ENCODE measurements around the gene MTFR1L. TPM values are rescaled to one million over a fixed set of nuclear protein-coding genes. Genes with fewer than 3 reads are reported as not detected.
A peak's percentile ranks its signal among the peaks of the same experiment; 100 is the strongest.

Gene MTFR1L
- total RNA-seq, 1 donor from 2014 or later = 55.7 TPM

GRCh38 chr1:25799352-25799934 lies 20.3 kb upstream of the MTFR1L start:
- Histone ChIP-seq H3K36me3 (no peaks in the 10 kb centered on the region), H3K4me1 (peaks cover 69% of the 10 kb centered on the region), H3K27me3 (no peaks in the 10 kb centered on the region), H3K9me3 (no peaks in the 10 kb centered on the region), H3K4me3 (peak overlapping the region; percentile 51 to 72), H3K27ac (peak overlapping the region; percentile 83)
- no peak for DNase-seq (ENCODE audit: extremely low spot score in 2 of 2)
- TF ChIP-seq POLR2AphosphoS5 (IDR thresholded peaks at IDR 0.05; ENCODE audit: insufficient read depth in 1 of 2, low read depth in 1 of 2) = peak in 1 of 2 donors; percentile 51
- TF ChIP-seq POLR2A (IDR thresholded peaks at IDR 0.05) = no peak
- intact Hi-C loops (cut with DNase I) = loop anchor here (5.0 to 10.0 kb wide), 2 partner anchors 105 to 192 kb away; no protein-coding TSS in a partner anchor

- intact Hi-C loops (cut with DNase I) = loop anchor here (5.0 to 10.0 kb wide), 2 partner anchors 105 to 193 kb away; no protein-coding TSS in a partner anchor
- TF ChIP-seq POLR2AphosphoS5 (IDR thresholded peaks at IDR 0.05; ENCODE audit: insufficient read depth in 1 of 2, low read depth in 1 of 2) (peak in 1 of 2 donors; percentile 12), CTCF (IDR thresholded peaks at IDR 0.05) (no peak)
- H3K27ac ChIP-seq = peak within 1 kb of the TSS; percentile 83
- DNase-seq (ENCODE audit: extremely low spot score in 2 of 2) = no peak
- peaks cover 75% of the 10 kb centered on the region for H3K4me1 ChIP-seq
- no peaks in the 10 kb centered on the region for H3K27me3 ChIP-seq
- no peaks in the 10 kb centered on the region for H3K36me3 ChIP-seq
- H3K9me3 ChIP-seq = no peaks in the 10 kb centered on the region
- peak within 1 kb of the TSS; percentile 65 to 72 for H3K4me3 ChIP-seq
Measured at GRCh38 chr1:25799935-25800702, 19.6 kb upstream of the MTFR1L start, which contains the start of gene SELENON. SELENON (plus strand) TSS chr1:25800193; CDS start chr1:25800231, 38 bp downstream.

DNA sequence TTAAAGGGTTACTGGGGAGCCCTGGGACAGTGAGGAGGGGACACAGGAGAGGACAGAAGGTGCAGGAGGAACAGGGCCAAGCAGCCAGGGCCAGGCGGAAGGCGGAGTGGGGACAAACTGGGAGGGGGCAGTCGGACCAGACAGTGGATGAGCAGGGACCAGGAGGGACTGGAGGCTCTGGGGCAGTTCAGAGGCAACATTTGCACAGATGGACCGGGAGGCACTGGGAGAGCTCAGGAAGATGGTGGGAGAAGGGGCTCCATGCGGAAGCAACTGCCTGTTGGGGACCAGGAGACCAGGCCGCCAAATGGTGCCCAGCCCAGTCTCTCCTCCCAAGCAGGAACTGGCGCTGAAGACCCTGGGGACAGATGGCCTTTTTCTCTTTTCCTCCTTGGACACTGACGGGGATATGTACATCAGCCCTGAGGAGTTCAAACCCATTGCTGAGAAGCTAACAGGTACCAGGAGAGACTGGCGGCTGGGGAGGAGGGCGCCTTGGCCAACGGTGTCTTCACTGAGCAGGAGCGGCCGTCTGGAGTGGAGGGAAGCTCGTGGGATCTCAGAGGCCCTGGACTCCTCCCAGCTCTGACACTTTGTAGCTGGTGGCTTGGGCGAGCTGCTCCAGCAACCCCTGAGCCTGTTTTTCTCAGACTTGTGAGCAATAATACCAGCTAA lies 18.9 kb upstream of the MTFR1L start:
- Histone ChIP-seq H3K27ac (peak overlapping the region; percentile 73), H3K4me1 (peaks cover 80% of the 10 kb centered on the region), H3K27me3 (no peaks in the 10 kb centered on the region), H3K9me3 (no peaks in the 10 kb centered on the region), H3K4me3 (peak overlapping the region; percentile 65 to 72), H3K36me3 (no peaks in the 10 kb centered on the region)
- TF ChIP-seq CTCF (IDR thresholded peaks at IDR 0.05) = no peak
- no peak for TF ChIP-seq POLR2AphosphoS5 (IDR thresholded peaks at IDR 0.05; ENCODE audit: insufficient read depth in 1 of 2, low read depth in 1 of 2)
- no peak for TF ChIP-seq POLR2A (IDR thresholded peaks at IDR 0.05)
- intact Hi-C loops (cut with DNase I) = no loop called here
- no peak for DNase-seq (ENCODE audit: extremely low spot score in 2 of 2)

GRCh38 chr1:25802915-25803314 lies 16.8 kb upstream of the MTFR1L start:
- Histone ChIP-seq H3K4me3 (no peak overlapping the region), H3K9me3 (no peaks in the 10 kb centered on the region), H3K27me3 (no peaks in the 10 kb centered on the region), H3K4me1 (peaks cover 72% of the 10 kb centered on the region), H3K27ac (no peak overlapping the region), H3K36me3 (no peaks in the 10 kb centered on the region)
- no peak for TF ChIP-seq CTCF (IDR thresholded peaks at IDR 0.05)
- no peak for TF ChIP-seq POLR2AphosphoS5 (IDR thresholded peaks at IDR 0.05; ENCODE audit: insufficient read depth in 1 of 2, low read depth in 1 of 2)
- no peak for TF ChIP-seq POLR2A (IDR thresholded peaks at IDR 0.05)
- intact Hi-C loops (cut with DNase I) = no loop called here
- DNase-seq (ENCODE audit: extremely low spot score in 2 of 2) = no peak

GRCh38 chr1:25803368-25803767 lies 16.4 kb upstream of the MTFR1L start:
- Histone ChIP-seq H3K27ac (peak overlapping the region; percentile 68), H3K9me3 (no peaks in the 10 kb centered on the region), H3K36me3 (no peaks in the 10 kb centered on the region), H3K27me3 (no peaks in the 10 kb centered on the region), H3K4me3 (no peak overlapping the region), H3K4me1 (peaks cover 72% of the 10 kb centered on the region)
- TF ChIP-seq CTCF (IDR thresholded peaks at IDR 0.05) (no peak), POLR2AphosphoS5 (IDR thresholded peaks at IDR 0.05; ENCODE audit: insufficient read depth in 1 of 2, low read depth in 1 of 2) (no peak)
- DNase-seq (ENCODE audit: extremely low spot score in 2 of 2) = no peak
- intact Hi-C loops (cut with DNase I) = no loop called here

All from vagina (tissue), 2 donors.